ENCODE measurements around the gene EHD4. TPM values are rescaled to one million over a fixed set of nuclear protein-coding genes. Genes with fewer than 3 reads are reported as not detected.

Gene EHD4
- total and polyA plus RNA-seq, 9 of the 15 experiments (the other 6 are each of a cell fraction or from before 2014, with no cell fraction given), result 0.89 to 10.3 (median 6.4) TPM

DNA sequence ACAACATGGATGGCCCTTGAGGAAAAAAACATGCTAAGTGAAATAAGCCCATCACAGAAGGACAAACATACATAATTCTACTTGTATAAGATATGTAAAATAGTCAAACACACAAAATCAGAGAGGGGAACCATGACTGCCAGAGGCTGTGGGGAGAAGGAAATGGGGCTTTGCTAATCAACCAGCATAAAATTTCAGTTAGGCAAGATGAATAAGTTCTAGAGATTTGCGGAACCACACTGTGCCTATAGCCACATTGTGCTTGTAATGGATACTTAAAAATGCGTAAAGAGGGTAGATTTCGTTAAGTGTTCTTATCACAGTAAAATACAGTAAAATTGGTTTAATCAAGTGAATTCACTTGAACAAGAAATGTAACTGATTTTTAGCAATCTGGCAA lies 44.8 kb downstream of the EHD4 start:
- H3K36me3 ChIP-seq (ENCODE audit: control insufficient read depth, insufficient read depth, low read length), result peaks cover 7% of the 10 kb centered on the region; the same call in 1 of the 3 replicates
- 86% methylated on average over 3 of the region's 3 CpGs for WGBS (ENCODE audit: insufficient coverage, low coverage, missing lambda C conversion rate)
- ATAC-seq (no peak), FAIRE-seq (peak; percentile 19), DNase-seq (ENCODE audit: extremely low read depth in 1 of 4, low spot score in 3 of 4) (no peak)
- H3K9me3 ChIP-seq (replicated peaks; ENCODE audit: control insufficient read depth, insufficient read depth, low read depth, low read length), result no peaks in the 10 kb centered on the region
- H3K9ac ChIP-seq (ENCODE audit: insufficient read depth in 1 of 2, low read depth in 2 of 2, low read length in 2 of 2), result no peak overlapping the region
- H3K79me2 ChIP-seq (ENCODE audit: control insufficient read depth, insufficient read depth, low read length), result no peaks in the 10 kb centered on the region
- no TSS peak for BruUV-seq (replicated peaks)
- H3K9me1 ChIP-seq (ENCODE audit: control insufficient read depth, insufficient read depth, low read length), result no peaks in the 10 kb centered on the region
- in situ Hi-C loops (cut with MboI) (no loop called here), intact Hi-C loops (cut with micrococcal nuclease) (no loop called here)
- H3K27ac ChIP-seq (ENCODE audit: extremely low read depth, low read depth, low read length), result no peak overlapping the region
- no peak overlapping the region for H2AFZ ChIP-seq (ENCODE audit: low read depth, low read length)
- ChIA-PET CTCF (ENCODE audit: low intra/inter-chr PET ratio) (no interaction called here), POLR2A (interaction anchor here (0.7 to 0.8 kb wide), 2 partner anchors 15 to 80 kb away, joined by 3 read pairs; no protein-coding TSS in a partner anchor)
- H4K20me1 ChIP-seq (replicated peaks; ENCODE audit: control insufficient read depth, insufficient read depth, low read length), result no peaks in the 10 kb centered on the region
- H3K4me3 ChIP-seq, result no peak overlapping the region
- no peaks in the 10 kb centered on the region for H3K27me3 ChIP-seq (ENCODE audit: control insufficient read depth in 2 of 2, insufficient read depth in 2 of 2, low read length in 2 of 2)
- H3K4me1 ChIP-seq (replicated peaks in 1 of 2; ENCODE audit: control insufficient read depth in 2 of 2, insufficient read depth in 2 of 2, low read length in 2 of 2), result peaks cover 0 to 4% of the 10 kb centered on the region in 2 experiments; a peak in 4 of 5 replicates
- H3K4me2 ChIP-seq (ENCODE audit: insufficient read depth, low read length), result no peak overlapping the region
- TF ChIP-seq, protein P1, sequence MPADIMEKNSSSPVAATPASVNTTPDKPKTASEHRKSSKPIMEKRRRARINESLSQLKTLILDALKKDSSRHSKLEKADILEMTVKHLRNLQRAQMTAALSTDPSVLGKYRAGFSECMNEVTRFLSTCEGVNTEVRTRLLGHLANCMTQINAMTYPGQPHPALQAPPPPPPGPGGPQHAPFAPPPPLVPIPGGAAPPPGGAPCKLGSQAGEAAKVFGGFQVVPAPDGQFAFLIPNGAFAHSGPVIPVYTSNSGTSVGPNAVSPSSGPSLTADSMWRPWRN (IDR thresholded peaks at IDR 0.05; ENCODE audit: low read depth), result no peak
- TF ChIP-seq NELFE (IDR thresholded peaks at IDR 0.05; ENCODE audit: insufficient read depth, insufficient read length), result no peak
- no peak for TF ChIP-seq ZNF584 (CRISPR knock-in tag; IDR thresholded peaks at IDR 0.05; ENCODE audit: low read depth)
- no peak for TF ChIP-seq GTF2F1 (IDR thresholded peaks at IDR 0.05; ENCODE audit: low read depth, low read length)
- TF ChIP-seq, protein P2, sequence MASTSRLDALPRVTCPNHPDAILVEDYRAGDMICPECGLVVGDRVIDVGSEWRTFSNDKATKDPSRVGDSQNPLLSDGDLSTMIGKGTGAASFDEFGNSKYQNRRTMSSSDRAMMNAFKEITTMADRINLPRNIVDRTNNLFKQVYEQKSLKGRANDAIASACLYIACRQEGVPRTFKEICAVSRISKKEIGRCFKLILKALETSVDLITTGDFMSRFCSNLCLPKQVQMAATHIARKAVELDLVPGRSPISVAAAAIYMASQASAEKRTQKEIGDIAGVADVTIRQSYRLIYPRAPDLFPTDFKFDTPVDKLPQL (IDR thresholded peaks at IDR 0.05; ENCODE audit: extremely low read depth, insufficient read length), result no peak

Measured in K562 (cell line).